DMS153 treated with DMSO at 0.1 percent for 48 hours (cell line): ENCODE results near the gene ARTN.

Experiments
- DNase-seq: peaks from one replicate; lab custom pipeline; 2025; ENCODE audit not compliant: unreplicated experiment; lab: John Stamatoyannopoulos, UW

ARTN gene

GRCh38 chr1:43946236-43947060 lies 12.8 kb downstream of the ARTN start, which contains the start of gene IPO13:
Gene IPO13 (plus strand): TSS chr1:43946950. CDS start chr1:43947601, 651 bp downstream.
- DNase-seq = peak; percentile 97

- DNase-seq = no peak
These were observed 13.7 kb downstream of the ARTN start for GRCh38 chr1:43947061-43947873.

DNA sequence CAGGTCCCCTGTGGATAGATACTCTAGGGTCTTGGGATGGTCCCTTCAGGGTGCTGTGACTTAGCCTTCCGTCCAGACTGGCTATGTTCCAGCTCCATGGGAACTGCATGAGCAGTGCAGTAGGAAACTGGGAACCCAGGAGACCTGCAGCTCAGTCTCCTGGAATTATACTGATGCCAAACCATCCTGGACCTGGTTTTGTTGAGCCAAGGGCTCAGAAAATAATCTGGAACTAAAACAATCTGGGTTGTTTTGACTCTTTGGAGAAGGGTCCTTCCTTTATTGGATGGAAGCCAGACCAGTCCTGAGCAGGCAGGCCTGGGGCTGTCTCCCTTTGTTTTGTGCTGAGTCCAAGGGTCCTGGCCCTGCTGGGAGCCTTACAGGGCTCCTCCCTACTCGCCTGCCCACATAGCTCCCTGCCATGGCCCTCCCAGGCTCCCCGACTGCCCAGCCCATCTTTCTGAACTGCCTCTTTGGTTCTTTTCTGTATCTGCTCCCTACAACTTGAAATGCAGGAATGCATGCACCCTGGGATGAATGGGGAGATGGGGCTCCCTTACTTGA lies 14.4 kb downstream of the ARTN start:
- no peak for DNase-seq

- DNase-seq = no peak
These were observed 16.1 kb downstream of the ARTN start for GRCh38 chr1:43949678-43950077.

- DNase-seq = no peak
These were observed 17.7 kb downstream of the ARTN start for GRCh38 chr1:43951021-43951985.

- no peak for DNase-seq
These were observed 19.2 kb downstream of the ARTN start for GRCh38 chr1:43952731-43953346.

DNA sequence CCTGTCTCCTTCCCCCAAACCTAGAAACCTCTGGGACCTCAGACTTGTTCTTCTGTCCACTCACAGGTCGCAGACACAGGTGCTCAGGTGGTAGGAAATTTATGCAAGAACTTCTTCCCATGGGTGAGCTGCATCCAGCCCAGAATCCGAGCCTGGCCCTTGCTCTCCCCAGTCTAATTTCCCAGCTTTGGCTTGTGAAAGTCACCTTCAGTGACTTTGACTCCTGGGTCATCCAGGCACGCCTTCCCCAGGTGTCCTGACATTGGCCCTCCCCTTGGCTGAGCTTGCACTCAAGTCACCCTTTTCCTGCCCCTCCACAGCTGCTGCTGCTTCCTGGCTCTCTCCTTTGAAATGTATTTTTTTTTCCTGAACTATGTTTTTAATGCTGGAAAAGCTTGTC lies 19.8 kb downstream of the ARTN start:
- DNase-seq = no peak

GRCh38 chr1:43954036-43954435 lies 20.4 kb downstream of the ARTN start:
- DNase-seq = no peak

- DNase-seq = no peak
These were observed 22.6 kb downstream of the ARTN start for GRCh38 chr1:43956234-43956633.

DNA sequence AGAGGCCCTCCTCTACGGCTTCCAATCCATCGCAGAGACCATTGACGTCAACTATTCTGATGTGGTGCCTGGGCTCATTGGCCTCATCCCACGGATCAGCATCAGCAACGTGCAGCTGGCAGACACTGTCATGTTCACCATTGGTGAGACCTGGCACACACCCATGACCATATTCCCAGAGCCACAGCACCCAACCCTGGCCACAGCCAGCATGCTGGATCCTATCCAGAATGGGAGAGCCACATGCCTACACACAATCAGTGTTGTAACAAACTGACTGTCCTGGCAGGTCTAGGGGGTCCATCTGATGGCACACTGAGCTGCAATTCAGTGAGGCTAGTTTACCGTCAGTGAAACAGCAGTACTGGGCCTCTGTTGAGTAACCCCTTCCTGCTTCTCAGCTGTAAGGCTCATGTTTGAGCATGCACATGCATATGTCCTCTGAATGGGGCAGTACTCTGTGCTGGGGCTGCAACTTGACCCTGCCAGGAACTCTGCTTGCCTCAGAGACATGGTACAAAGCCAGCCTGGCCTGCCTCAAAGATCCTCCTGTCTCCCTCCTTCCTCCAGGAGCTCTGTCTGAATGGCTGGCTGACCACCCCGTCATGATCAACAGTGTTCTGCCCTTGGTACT lies 23.9 kb downstream of the ARTN start:
- DNase-seq = no peak

- DNase-seq = no peak
These were observed 25.0 kb downstream of the ARTN start for GRCh38 chr1:43958351-43959255.

GRCh38 chr1:43960798-43961197 lies 27.2 kb downstream of the ARTN start:
- DNase-seq = no peak

- no peak for DNase-seq
These were observed 28.1 kb downstream of the ARTN start for GRCh38 chr1:43961692-43962091.

GRCh38 chr1:43962324-43962723 lies 28.7 kb downstream of the ARTN start:
- no peak for DNase-seq

- DNase-seq = no peak
These were observed 29.4 kb downstream of the ARTN start for GRCh38 chr1:43963006-43963405.

DNA sequence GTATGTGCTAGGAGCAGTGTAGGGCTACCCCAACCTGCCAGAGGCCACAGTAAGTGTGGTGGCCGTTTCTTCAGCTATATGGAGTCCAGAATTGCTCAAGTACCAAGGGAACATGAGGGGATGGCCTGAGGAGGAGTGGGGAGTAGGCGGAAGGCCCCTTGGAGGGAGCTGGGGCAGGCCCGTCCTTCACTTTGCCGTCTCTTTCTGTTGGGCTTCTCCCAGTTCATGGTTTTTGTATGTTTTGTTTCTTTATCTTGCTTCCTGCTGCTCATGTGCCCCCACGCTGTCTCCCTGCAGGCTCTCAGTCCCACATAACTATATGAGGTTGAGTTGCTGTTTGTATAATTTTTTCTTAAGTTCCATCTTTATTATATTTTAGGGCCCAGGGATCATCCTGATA lies 30.3 kb downstream of the ARTN start:
- DNase-seq = no peak

DNA sequence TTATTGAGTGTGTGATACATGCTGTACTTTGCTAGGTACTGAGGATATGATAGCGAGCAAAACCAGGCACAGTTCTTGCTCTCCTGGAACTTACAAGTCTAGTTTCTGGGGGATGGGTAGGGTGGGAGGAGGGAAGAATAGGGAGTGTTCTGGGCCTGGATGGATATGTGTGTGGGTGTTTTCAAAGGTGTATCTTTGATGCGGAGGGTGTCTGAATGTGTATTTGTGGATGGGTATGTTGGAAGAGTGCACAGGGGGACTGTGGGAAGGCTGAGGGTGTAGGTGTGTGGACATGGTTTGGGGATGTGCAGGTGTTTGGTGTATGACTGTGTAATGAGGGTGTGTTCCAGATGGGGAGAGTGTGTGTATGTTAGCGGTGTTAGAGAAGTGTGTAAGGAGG lies 31.7 kb downstream of the ARTN start:
- no peak for DNase-seq

DNA sequence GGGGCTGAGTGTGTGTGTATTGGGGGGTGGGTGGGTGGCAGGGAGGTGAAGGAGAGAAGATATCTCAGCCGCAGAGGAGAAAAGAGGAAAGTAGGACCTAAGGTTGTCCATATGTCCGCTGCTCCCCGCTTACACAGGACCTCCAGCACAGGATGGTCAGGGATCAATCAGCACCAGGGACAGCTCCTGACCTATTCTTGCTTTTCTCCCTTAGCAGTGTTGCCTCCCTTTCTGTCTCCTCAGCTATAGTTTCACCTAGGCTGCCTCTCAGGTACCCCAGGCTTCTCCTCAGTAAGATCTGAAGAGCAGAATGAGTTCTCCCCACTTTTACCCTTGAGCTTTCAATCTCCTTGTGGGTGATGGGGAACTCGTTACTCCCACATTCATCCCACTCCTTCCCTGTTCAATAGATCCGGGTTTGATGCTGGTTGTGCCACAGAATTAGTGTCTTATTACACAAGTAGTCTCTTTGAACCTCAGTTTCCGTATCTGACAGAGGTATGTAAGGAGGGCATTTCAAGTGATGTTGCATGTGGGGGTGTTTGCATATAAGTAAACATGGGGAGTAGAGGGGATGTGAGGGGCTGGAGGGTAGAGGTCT lies 34.8 kb downstream of the ARTN start:
- DNase-seq = no peak

DNA sequence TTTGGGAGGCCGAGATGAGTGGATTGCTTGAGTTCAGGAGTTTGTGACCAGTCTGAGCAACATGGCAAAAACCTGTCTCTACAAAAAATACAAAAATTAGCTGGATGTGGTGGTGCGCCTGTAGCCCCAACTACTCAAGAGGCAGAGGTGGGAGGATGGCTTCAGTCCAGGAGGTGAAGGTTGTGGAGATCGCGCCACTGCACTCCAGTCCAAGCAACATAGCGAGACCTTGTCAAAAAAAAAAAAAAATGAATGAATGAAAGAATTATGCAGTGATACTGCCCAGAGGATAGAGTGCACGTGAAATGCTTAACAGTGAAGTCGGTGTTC lies 35.8 kb downstream of the ARTN start:
- no peak for DNase-seq
